DMS79 treated with DMSO at 0.1 percent for 48 hours (cell line): ENCODE data around the gene PDZRN3.

Experiments used
- DNase-seq: peaks from one replicate; lab custom pipeline; 2025; lab: John Stamatoyannopoulos, UW

The PDZRN3 gene

GRCh38 chr3:73624821-73625665 is at the start of gene PDZRN3:
Gene PDZRN3 (minus strand): TSS chr3:73624941.
- no peak for DNase-seq

- no peak for DNase-seq
Measured at GRCh38 chr3:73674280-73674679, 49.5 kb upstream of the PDZRN3 start.

DNA sequence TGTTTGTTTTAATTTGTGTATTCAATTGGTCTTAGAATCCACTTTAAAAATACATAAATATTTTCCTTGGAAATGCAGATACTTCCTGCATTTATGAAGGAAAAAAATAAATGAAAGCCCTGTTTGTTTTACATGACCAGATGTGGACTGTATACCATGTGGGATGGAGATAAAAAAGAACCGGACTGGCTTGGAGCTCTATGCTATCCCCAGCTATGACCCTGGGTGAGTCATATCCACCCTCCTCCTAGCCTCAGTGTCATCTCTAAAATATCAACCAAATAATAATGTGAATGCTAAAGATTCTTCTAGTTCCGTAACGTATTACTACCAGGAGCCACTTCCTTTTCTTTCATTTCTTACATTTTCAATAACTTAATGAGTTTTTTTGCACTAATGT is 44.5 kb upstream of the PDZRN3 start:
- DNase-seq, result no peak

GRCh38 chr3:73668391-73668790 is 43.6 kb upstream of the PDZRN3 start:
- DNase-seq, result no peak

- DNase-seq, result no peak
Measured at GRCh38 chr3:73667889-73668288, 43.1 kb upstream of the PDZRN3 start.

- DNase-seq, result no peak
Measured at GRCh38 chr3:73665286-73665685, 40.5 kb upstream of the PDZRN3 start.

DNA sequence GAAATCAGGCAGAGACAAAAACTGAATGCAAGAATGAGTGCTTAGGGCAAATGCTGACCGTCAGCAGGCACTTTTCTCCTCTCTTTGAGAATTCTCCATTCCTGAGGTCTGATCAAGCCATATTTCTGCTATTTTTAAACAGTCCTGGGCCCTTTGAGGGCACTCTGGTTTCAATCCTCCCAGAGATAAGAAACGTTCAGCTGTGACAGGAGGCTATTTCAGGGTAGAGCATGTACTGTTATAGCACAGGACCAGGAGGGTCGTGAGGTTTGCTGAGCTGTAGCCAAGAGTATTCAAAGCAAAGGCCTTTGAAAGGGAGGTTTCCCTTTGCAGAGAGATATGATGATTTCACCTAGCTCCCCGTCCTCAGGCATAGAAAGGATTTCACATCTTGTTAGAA is 39.6 kb upstream of the PDZRN3 start:
- no peak for DNase-seq

GRCh38 chr3:73663495-73663894 is 38.8 kb upstream of the PDZRN3 start:
- no peak for DNase-seq

DNA sequence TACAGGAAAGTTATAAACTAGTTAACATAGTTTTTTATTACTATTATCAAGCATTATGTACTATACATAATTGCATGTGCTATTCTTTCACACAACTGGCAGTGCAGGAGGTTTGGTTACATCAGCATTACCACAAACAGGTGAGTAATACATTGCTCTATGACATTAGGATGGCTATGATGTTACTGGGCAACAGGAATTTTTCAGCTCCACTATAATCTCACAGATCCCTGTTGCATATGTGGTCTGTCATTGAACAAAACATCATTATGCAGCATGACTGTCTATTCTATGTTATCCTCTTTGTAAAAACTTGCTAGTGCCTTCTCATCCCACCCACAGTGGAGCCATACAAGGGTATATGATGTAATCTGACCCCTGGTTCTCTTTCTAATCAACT is 36.5 kb upstream of the PDZRN3 start:
- DNase-seq, result no peak

- DNase-seq, result no peak
Measured at GRCh38 chr3:73658227-73658626, 33.5 kb upstream of the PDZRN3 start.

DNA sequence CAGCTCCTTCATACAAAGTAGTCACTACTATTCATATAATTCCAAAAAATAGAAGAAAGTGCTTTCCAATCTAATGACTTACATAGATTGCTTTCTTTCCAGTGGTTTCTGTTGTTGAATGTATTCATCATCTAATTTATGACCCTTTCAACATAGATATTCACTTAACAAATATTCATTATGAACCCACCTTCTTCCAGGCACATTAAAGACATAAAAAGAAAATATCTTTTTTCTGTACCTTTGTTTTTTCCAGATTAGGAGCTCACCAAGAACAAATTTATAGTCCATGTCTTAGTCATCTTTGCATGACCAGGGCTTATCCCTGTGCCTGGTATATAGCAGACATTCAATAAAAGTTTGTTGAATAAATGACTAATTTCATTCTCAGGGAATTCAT is 32.4 kb upstream of the PDZRN3 start:
- DNase-seq, result no peak

- DNase-seq, result no peak
Measured at GRCh38 chr3:73656241-73656890, 31.6 kb upstream of the PDZRN3 start.

DNA sequence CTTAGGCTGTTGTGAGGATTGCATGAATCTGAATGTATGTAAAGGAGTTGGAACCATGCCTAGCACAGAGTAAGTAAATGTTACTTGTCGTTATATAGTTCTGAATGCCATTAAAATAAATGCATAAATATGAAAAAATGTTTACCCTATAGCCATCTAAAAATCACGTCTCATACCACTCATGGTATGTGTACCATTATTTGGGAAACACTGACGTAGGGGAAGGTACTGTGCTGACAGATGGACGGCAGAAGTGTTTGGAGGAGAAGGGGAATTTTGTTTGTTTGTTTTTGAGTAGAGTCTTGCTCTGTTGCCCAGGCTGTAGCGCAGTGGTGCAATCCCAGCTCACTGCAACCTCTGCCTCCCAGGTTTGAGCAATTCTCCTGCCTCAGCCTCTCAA is 30.5 kb upstream of the PDZRN3 start:
- no peak for DNase-seq

DNA sequence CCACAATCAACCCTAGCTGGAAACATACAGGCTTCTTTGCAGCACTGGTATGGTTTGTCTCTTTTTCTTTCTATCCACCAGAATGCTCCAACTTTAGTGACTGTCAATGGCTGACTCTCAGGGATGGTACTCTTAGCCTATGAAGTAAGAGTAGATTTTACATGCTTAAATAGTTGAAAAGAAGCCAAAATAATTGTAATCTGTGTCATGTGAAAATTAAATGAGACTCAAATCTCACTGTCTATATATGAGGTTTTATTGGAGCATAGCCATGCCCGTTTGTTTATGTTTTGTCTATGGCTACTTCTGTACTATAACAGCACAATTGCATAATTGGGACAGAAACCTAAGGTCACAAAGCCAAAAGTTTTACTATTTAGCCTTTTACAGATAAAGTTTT is 29.1 kb upstream of the PDZRN3 start:
- no peak for DNase-seq

- DNase-seq, result no peak
Measured at GRCh38 chr3:73653351-73653750, 28.6 kb upstream of the PDZRN3 start.

GRCh38 chr3:73652896-73653295 is 28.2 kb upstream of the PDZRN3 start:
- DNase-seq, result no peak

DNA sequence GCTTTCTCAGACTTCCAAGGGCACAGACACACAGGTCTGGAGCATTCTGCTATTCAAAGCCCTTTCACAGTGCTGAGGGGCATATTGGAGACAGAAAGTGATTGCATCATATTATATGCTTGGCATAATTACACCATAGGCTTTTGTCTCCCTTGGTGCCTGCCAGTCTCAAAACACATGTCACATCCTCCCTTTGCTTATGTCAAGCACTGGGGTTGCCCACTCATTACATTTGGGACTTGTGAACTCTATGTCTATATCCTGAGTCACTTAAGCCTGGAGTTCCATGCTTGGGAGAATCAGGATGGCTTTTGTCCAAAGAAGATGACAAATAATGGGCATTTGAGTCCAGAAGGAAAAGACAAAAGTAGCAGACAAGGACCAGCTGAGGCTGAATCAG is 12.3 kb upstream of the PDZRN3 start:
- no peak for DNase-seq

DNA sequence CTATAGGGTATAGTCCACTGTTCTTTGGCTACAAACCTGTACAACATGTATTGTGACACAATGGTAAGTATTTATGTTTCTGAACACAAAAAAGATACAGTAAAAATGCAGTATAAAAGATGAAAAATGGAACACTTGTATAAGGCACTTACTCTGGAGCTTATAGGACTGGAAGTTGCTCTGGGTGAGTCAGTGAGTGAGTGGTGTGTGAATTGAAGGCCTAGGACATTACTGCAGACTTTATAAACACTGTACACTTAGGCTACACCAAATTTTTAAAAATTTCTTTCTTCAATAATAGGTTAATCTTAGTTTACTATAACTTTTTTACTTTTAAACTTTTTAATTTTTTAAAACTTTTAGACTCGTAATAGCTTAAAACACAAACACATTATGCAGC is 10.5 kb upstream of the PDZRN3 start:
- no peak for DNase-seq

DNA sequence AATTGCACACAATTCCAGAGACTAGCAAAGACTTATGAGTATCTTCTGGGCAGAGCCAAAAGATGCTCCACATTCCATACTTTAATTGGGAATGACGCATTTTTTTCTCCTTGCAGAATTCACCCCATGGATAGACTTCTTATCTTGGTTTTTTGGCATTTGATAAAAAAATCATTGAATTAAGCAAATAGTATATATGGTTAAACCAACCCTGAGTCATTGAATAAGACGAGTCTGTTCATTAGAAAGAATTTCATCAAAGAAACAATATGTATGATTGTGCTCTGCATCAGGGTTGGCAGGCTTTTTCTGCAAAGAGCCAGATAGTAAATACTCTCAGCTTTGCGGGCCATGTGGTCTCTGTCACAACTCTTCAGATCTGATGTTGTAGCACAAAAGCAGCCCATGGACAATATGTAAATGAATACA is 9.2 kb upstream of the PDZRN3 start:
- no peak for DNase-seq

DNA sequence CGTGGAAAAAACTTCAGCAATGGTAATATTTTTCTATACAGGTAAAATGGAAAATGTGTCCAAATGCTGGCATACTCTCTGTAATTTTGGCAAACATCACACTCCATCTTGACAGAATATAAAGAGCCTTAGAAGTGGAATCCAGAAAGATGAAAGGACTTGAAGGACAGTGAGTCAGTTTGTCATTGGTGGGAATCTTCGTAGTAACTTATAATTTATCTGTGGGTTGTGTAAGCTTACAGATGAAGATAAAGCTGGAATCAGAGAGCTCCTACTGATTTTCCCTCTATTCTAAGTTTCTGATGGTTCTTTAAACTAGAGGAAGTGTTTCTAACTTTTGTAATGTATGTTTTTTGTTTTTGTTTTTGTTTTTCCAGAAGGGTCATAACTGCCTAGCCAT is 8.7 kb upstream of the PDZRN3 start:
- no peak for DNase-seq

DNA sequence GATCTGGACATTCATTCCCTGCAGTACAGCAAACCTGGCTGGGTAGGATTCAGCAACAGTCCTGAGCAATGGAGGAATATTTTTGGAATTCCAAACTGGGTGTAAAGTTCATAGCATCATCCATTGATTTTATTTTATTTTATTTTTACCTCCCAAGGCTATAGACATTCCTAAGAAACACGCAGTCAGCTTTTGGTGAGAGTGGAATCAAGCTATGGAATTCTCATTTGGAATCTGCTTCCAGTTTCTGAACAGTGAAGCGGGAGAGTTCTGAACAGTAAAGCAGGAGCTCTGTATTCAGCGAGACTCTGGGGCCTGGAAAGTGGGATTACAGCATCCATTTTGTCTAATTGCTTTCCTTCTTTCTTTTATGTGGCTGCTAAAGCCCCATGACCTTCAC is 1.4 kb upstream of the PDZRN3 start:
- DNase-seq, result no peak

GRCh38 chr3:73624017-73624820 is 522 bp downstream of the PDZRN3 start:
- DNase-seq, result no peak

- DNase-seq, result no peak
Measured at GRCh38 chr3:73623346-73623745, 1.4 kb downstream of the PDZRN3 start.
